Measurements from ENCODE around the gene SESTD1. TPM values are rescaled to one million over a fixed set of nuclear protein-coding genes. Genes with fewer than 3 reads are reported as not detected.

SESTD1 gene
- total RNA-seq, 2 experiments from 2014 or later: 3.2 to 21.4 TPM

DNA sequence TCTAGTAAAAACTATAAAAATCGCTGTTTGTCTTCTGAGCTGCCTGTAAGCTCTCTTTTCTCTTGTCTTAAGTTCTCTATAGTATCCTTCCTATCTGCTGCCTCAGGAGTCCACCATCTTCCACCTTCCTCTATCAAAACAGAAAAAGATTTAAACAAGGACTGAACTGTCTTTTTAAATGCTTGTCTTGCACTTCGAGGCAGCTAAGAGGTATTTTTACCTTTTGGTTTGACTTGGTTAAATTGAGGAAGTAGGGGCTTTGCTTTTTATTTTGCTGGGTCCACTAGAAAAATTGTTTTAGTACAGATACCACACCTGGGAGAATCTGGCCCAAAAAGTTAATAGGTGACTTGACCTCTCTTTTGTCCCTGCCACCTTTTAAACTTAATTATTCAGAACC lies 12.2 kb downstream of the SESTD1 start:
- Histone ChIP-seq H3K4me1 (ENCODE audit: insufficient read depth, low read length, poor library complexity, severe bottlenecking) (peaks cover 36% of the 10 kb centered on the region), H3K27ac (ENCODE audit: low read depth, low read length, poor library complexity, severe bottlenecking) (no peak overlapping the region), H3K36me3 (ENCODE audit: insufficient read depth, low read length) (no peaks in the 10 kb centered on the region), H3K9me3 (ENCODE audit: low read length) (no peaks in the 10 kb centered on the region; the same call in 1 of the 2 replicates), H4K20me1 (ENCODE audit: insufficient read depth, low read length) (no peaks in the 10 kb centered on the region), H2AFZ (ENCODE audit: low read length) (no peak overlapping the region), H3K4me2 (ENCODE audit: low read length) (peak overlapping the region; percentile 29; the same call in 1 of the 2 replicates), H3K79me2 (ENCODE audit: insufficient read depth, low read depth, low read length) (no peaks in the 10 kb centered on the region), H3K9me2 (ENCODE audit: insufficient read depth, low read length) (no peaks in the 10 kb centered on the region), H3K4me3 (ENCODE audit: low read depth, low read length, poor library complexity, severe bottlenecking) (no peak overlapping the region)
- intact Hi-C loops (cut with micrococcal nuclease; ENCODE audit: unreplicated experiment): no loop called here
- DNase-seq (ENCODE audit: low spot score): peak; percentile 13
- CTCF ChIA-PET (ENCODE audit: unreplicated experiment): no interaction called here
- POLR2A ChIA-PET: interaction anchor here (0.6 kb wide), 1 partner anchor 11 kb away, joined by 3 read pairs; no protein-coding TSS in a partner anchor
- no TSS peak for BruUV-seq (replicated peaks)
- TF ChIP-seq, protein P1, sequence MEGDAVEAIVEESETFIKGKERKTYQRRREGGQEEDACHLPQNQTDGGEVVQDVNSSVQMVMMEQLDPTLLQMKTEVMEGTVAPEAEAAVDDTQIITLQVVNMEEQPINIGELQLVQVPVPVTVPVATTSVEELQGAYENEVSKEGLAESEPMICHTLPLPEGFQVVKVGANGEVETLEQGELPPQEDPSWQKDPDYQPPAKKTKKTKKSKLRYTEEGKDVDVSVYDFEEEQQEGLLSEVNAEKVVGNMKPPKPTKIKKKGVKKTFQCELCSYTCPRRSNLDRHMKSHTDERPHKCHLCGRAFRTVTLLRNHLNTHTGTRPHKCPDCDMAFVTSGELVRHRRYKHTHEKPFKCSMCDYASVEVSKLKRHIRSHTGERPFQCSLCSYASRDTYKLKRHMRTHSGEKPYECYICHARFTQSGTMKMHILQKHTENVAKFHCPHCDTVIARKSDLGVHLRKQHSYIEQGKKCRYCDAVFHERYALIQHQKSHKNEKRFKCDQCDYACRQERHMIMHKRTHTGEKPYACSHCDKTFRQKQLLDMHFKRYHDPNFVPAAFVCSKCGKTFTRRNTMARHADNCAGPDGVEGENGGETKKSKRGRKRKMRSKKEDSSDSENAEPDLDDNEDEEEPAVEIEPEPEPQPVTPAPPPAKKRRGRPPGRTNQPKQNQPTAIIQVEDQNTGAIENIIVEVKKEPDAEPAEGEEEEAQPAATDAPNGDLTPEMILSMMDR (conservative IDR thresholded peaks at IDR 0.05; ENCODE audit: low read length): no peak

DNA sequence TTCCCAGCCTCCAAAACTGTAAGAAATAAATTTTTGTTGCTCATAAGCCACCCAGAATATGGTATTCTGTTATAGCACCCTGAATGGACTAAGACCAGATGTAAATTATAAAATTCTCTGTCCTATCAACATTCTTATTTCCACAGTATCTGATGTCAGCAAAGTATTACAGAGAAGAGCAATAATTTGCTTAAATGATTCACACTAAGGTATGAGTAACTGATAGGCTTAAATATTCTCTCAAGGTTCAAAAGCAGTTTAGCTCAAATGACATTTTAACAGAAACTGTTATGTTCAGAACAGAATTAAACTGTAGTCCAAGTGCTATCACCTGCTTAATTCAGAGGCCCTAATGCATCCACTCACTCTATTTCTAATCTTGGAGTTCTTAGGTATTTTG lies 12.8 kb downstream of the SESTD1 start:
- Histone ChIP-seq H3K4me3 (ENCODE audit: low read depth, low read length, poor library complexity, severe bottlenecking) (no peak overlapping the region), H3K79me2 (ENCODE audit: insufficient read depth, low read depth, low read length) (peaks cover 2% of the 10 kb centered on the region; the same call in 1 of the 2 replicates), H3K4me1 (ENCODE audit: insufficient read depth, low read length, poor library complexity, severe bottlenecking) (peaks cover 36% of the 10 kb centered on the region), H4K20me1 (ENCODE audit: insufficient read depth, low read length) (no peaks in the 10 kb centered on the region), H3K9me3 (ENCODE audit: low read length) (no peaks in the 10 kb centered on the region; the same call in 1 of the 2 replicates), H3K36me3 (ENCODE audit: insufficient read depth, low read length) (no peaks in the 10 kb centered on the region), H3K4me2 (ENCODE audit: low read length) (peak overlapping the region; percentile 29; the same call in 1 of the 2 replicates), H3K27ac (ENCODE audit: low read depth, low read length, poor library complexity, severe bottlenecking) (no peak overlapping the region), H2AFZ (ENCODE audit: low read length) (no peak overlapping the region), H3K9me2 (ENCODE audit: insufficient read depth, low read length) (no peaks in the 10 kb centered on the region)
- intact Hi-C loops (cut with micrococcal nuclease; ENCODE audit: unreplicated experiment): no loop called here
- ChIA-PET CTCF (ENCODE audit: unreplicated experiment) (no interaction called here), POLR2A (interaction anchor here (0.6 kb wide), 1 partner anchor 11 kb away, joined by 3 read pairs; no protein-coding TSS in a partner anchor)
- no peak for DNase-seq (ENCODE audit: low spot score)
- TF ChIP-seq, protein P1 (conservative IDR thresholded peaks at IDR 0.05; ENCODE audit: low read length): no peak
- no peak for TF ChIP-seq EZH2phosphoT487 (IDR thresholded peaks at IDR 0.05; ENCODE audit: borderline replicate concordance, low read depth, low read length)
- no TSS peak for BruUV-seq (replicated peaks)

- ChIA-PET POLR2A (no interaction called here), CTCF (ENCODE audit: unreplicated experiment) (no interaction called here)
- H3K27ac ChIP-seq (ENCODE audit: low read depth, low read length, poor library complexity, severe bottlenecking): no peak overlapping the region
- no peak for DNase-seq (ENCODE audit: low spot score)
- intact Hi-C loops (cut with micrococcal nuclease; ENCODE audit: unreplicated experiment): no loop called here
- no peaks in the 10 kb centered on the region for H4K20me1 ChIP-seq (ENCODE audit: insufficient read depth, low read length)
- no peaks in the 10 kb centered on the region; the same call in 1 of the 2 replicates for H3K9me3 ChIP-seq (ENCODE audit: low read length)
- H2AFZ ChIP-seq (ENCODE audit: low read length): no peak overlapping the region
- no TSS peak for BruUV-seq (replicated peaks)
- H3K79me2 ChIP-seq (ENCODE audit: insufficient read depth, low read depth, low read length): peaks cover 4% of the 10 kb centered on the region; the same call in 1 of the 2 replicates
- H3K4me3 ChIP-seq (ENCODE audit: low read depth, low read length, poor library complexity, severe bottlenecking): no peak overlapping the region
- H3K4me2 ChIP-seq (ENCODE audit: low read length): no peak overlapping the region
- H3K4me1 ChIP-seq (ENCODE audit: insufficient read depth, low read length, poor library complexity, severe bottlenecking): peaks cover 36% of the 10 kb centered on the region
- H3K9me2 ChIP-seq (ENCODE audit: insufficient read depth, low read length): no peaks in the 10 kb centered on the region
- H3K36me3 ChIP-seq (ENCODE audit: insufficient read depth, low read length): no peaks in the 10 kb centered on the region
- TF ChIP-seq EZH2phosphoT487 (IDR thresholded peaks at IDR 0.05; ENCODE audit: borderline replicate concordance, low read depth, low read length): no peak
- TF ChIP-seq, protein P1 (conservative IDR thresholded peaks at IDR 0.05; ENCODE audit: low read length): no peak
Observed at GRCh38 chr2:179250848-179251504, 13.7 kb downstream of the SESTD1 start.
